ENCODE results near the gene ENTPD7.

DNA sequence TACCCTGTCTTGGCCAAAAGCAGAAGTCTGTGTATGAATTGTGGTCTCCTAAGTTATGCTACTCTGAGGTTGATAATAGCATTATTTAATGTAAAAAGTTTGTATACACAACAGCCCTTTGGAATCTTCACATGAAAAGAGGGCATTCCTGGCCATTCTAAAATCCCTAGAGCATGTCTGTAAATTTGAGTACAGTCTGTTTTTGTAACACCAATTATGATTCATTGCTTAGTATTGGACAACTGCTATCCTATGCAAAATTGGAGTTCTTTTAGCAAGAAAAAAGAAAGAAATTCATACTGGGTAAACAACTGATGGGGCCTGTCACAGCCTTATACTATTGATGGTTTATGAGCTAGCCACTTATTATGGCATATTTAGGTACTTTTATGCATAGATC is 82.9 kb downstream of the ENTPD7 start:
- TF ChIP-seq, protein P1, sequence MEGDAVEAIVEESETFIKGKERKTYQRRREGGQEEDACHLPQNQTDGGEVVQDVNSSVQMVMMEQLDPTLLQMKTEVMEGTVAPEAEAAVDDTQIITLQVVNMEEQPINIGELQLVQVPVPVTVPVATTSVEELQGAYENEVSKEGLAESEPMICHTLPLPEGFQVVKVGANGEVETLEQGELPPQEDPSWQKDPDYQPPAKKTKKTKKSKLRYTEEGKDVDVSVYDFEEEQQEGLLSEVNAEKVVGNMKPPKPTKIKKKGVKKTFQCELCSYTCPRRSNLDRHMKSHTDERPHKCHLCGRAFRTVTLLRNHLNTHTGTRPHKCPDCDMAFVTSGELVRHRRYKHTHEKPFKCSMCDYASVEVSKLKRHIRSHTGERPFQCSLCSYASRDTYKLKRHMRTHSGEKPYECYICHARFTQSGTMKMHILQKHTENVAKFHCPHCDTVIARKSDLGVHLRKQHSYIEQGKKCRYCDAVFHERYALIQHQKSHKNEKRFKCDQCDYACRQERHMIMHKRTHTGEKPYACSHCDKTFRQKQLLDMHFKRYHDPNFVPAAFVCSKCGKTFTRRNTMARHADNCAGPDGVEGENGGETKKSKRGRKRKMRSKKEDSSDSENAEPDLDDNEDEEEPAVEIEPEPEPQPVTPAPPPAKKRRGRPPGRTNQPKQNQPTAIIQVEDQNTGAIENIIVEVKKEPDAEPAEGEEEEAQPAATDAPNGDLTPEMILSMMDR (IDR thresholded peaks at IDR 0.05; ENCODE audit: borderline replicate concordance, extremely low read depth, low read length, poor library complexity, severe bottlenecking), result no peak
- no peak for TF ChIP-seq EZH2 (IDR thresholded peaks at IDR 0.05; ENCODE audit: borderline replicate concordance, low read depth, low read length, severe bottlenecking)
